Measurements from ENCODE around the gene SLC8A3. TPM values are rescaled to one million over a fixed set of nuclear protein-coding genes. Genes with fewer than 3 reads are reported as not detected.

Gene SLC8A3
- total RNA-seq, 4 donors from 2014 or later = 0.49 to 1.5 (median 0.92) TPM

DNA sequence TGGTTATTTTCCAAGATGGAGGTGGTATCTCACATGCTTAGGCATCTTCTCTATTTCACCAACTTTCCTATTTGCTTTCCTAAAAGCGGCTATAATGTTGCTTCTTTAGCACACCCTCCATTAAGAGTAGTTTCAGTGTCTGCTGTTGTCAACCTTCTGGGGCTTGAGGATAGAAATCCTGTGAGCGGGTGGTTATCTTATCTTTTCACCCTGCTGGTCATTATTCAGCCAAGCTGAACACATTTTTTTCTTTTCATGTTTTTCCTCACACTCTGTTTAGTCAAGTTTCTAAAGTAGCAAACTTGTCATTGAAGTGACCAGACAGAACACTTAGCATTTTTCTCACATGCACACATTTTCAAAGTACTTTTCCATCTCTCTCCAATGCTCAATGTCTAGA, 104.5 kb downstream of the SLC8A3 start:
- ATAC-seq = no peak
- H3K27ac ChIP-seq = no peak overlapping the region
- H3K36me3 ChIP-seq = no peaks in the 10 kb centered on the region
- TF ChIP-seq, protein P1, sequence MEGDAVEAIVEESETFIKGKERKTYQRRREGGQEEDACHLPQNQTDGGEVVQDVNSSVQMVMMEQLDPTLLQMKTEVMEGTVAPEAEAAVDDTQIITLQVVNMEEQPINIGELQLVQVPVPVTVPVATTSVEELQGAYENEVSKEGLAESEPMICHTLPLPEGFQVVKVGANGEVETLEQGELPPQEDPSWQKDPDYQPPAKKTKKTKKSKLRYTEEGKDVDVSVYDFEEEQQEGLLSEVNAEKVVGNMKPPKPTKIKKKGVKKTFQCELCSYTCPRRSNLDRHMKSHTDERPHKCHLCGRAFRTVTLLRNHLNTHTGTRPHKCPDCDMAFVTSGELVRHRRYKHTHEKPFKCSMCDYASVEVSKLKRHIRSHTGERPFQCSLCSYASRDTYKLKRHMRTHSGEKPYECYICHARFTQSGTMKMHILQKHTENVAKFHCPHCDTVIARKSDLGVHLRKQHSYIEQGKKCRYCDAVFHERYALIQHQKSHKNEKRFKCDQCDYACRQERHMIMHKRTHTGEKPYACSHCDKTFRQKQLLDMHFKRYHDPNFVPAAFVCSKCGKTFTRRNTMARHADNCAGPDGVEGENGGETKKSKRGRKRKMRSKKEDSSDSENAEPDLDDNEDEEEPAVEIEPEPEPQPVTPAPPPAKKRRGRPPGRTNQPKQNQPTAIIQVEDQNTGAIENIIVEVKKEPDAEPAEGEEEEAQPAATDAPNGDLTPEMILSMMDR (IDR thresholded peaks at IDR 0.05) = no peak
- TF ChIP-seq POLR2A (IDR thresholded peaks at IDR 0.05) (no peak), POLR2AphosphoS5 (IDR thresholded peaks at IDR 0.05) (no peak), EP300 (IDR thresholded peaks at IDR 0.05) (no peak)
- H3K27me3 ChIP-seq = peaks cover 61% of the 10 kb centered on the region
- WGBS, 2 donors (ENCODE audit: low coverage in 1 of 2) = 35 to 39% methylated on average over 2 of the region's 2 CpGs
- H3K9me3 ChIP-seq = no peaks in the 10 kb centered on the region
- no peaks in the 10 kb centered on the region for H3K4me1 ChIP-seq
- H3K4me3 ChIP-seq = no peak overlapping the region

DNA sequence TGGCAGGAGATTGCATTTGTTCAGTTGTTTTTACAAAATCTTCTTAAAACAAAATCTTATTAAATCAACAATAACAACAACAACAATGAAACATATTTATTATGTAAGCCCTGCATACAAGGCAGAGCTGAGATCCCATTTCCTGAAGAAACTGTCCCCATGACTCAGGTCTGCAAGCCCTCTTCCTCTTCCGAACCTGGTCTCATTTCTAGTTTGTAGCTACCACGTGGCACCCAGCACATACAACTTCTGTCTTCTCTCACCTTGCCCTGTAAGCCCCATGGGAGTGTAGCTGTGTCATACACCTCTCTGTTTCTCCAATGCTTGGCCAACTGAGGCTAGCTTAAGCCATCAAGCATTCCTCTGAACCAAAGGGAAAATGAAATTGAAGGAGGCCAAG, 106.4 kb downstream of the SLC8A3 start:
- 50 to 51% methylated on average over 2 of the region's 2 CpGs for WGBS, 2 donors (ENCODE audit: low coverage in 1 of 2)
- ATAC-seq = no peak
- TF ChIP-seq POLR2AphosphoS5 (IDR thresholded peaks at IDR 0.05) = no peak
- no peak for TF ChIP-seq POLR2A (IDR thresholded peaks at IDR 0.05)
- no peak for TF ChIP-seq EP300 (IDR thresholded peaks at IDR 0.05)
- TF ChIP-seq, protein P1 (IDR thresholded peaks at IDR 0.05) = no peak
- Histone ChIP-seq H3K27ac (no peak overlapping the region), H3K4me1 (no peaks in the 10 kb centered on the region), H3K9me3 (no peaks in the 10 kb centered on the region), H3K4me3 (no peak overlapping the region), H3K27me3 (peaks cover 63% of the 10 kb centered on the region), H3K36me3 (no peaks in the 10 kb centered on the region)

DNA sequence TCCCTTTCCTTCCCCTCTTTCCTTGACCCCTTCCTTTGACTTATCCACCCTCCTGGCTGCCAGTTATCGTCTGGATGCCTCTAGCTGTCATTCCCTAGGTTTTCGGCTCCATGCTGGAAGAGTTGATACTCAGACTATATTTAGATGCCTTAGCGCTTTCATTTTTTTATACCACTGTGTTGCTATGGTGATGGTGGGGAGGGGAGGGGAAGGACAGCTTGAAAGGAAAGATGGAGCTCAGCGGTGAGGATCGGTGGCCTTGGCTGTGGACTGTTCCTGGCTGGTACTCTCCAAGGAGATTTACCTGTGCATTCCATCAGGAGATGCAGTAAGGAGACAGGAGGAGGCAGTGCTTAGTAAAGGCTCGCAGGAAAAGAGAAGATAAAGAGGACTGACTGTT, 108.7 kb downstream of the SLC8A3 start:
- 43 to 96% methylated on average over 1 to 4 of the region's 6 CpGs for whole genome bisulfite sequencing, 2 donors (ENCODE audit: low coverage in 1 of 2)
- no peaks in the 10 kb centered on the region for H3K36me3 ChIP-seq

DNA sequence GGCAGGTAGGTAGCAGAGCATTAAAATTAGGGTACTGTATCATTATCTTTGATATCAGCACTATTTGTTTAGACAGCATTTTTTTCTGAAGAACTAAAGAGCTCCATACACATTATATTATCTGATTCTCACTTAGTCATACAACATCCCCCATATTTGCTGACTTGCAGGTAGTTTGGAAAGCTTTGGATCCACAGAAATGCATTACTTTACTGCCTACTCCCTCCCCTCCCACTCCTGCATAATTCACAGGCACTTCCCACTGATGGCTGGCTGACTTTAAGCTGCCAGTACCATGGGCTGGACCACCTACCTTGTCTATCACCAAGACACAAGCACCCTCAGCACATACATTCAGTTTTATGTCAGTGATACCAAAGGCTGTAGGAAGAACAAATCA, 110.4 kb downstream of the SLC8A3 start:
- H3K36me3 ChIP-seq = no peaks in the 10 kb centered on the region
- H3K27ac ChIP-seq = no peak overlapping the region
- no peak overlapping the region for H3K4me3 ChIP-seq
- ATAC-seq = no peak
- H3K27me3 ChIP-seq = peaks cover 41% of the 10 kb centered on the region
- no peaks in the 10 kb centered on the region for H3K4me1 ChIP-seq
- TF ChIP-seq EP300 (IDR thresholded peaks at IDR 0.05) (no peak), POLR2A (IDR thresholded peaks at IDR 0.05) (no peak), POLR2AphosphoS5 (IDR thresholded peaks at IDR 0.05) (no peak)
- TF ChIP-seq, protein P1 (IDR thresholded peaks at IDR 0.05) = no peak
- H3K9me3 ChIP-seq = no peaks in the 10 kb centered on the region

More for the DNA sequence above, 108.7 kb downstream of the SLC8A3 start:
- peaks cover 58% of the 10 kb centered on the region for H3K27me3 ChIP-seq
- TF ChIP-seq EP300 (IDR thresholded peaks at IDR 0.05) (no peak), POLR2A (IDR thresholded peaks at IDR 0.05) (no peak), POLR2AphosphoS5 (IDR thresholded peaks at IDR 0.05) (no peak)
- TF ChIP-seq, protein P1 (IDR thresholded peaks at IDR 0.05) = no peak
- no peak overlapping the region for H3K27ac ChIP-seq
- H3K4me3 ChIP-seq = no peak overlapping the region
- H3K9me3 ChIP-seq = no peaks in the 10 kb centered on the region
- ATAC-seq = no peak
- H3K4me1 ChIP-seq = no peaks in the 10 kb centered on the region

DNA sequence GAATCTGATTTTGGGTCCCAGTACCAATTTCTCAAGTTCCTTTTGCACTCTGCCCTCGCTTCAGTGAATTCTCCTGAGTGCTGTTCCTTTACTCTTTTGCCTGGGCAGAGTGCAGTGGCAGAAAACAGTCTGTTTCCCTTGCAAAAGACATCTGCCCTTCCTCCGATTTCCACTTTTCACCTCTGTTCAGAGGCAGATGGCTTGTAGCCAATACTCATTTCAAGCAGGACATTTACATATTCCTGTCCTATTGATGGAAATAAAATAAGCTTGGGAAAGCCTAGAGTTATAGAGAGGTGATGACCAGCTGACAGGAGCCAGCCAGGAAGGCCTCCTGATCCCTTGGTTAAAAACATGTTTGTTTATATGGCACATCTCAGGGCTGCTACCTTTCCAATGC, 111.0 kb downstream of the SLC8A3 start:
- 22 to 40% methylated on average over 1 to 2 of the region's 2 CpGs for WGBS, 2 donors (ENCODE audit: low coverage in 1 of 2)
- TF ChIP-seq, protein P1 (IDR thresholded peaks at IDR 0.05) = no peak
- TF ChIP-seq EP300 (IDR thresholded peaks at IDR 0.05) = no peak
- no peak for TF ChIP-seq POLR2AphosphoS5 (IDR thresholded peaks at IDR 0.05)
- no peak for TF ChIP-seq POLR2A (IDR thresholded peaks at IDR 0.05)
- Histone ChIP-seq H3K4me1 (no peaks in the 10 kb centered on the region), H3K27ac (no peak overlapping the region), H3K4me3 (no peak overlapping the region), H3K9me3 (no peaks in the 10 kb centered on the region), H3K36me3 (no peaks in the 10 kb centered on the region), H3K27me3 (peaks cover 35% of the 10 kb centered on the region)
- no peak for ATAC-seq

Measured in gastroesophageal sphincter (tissue), 4 donors.